IPS-NIHi11 (cell line): Measurements from ENCODE around the gene TNFSF13B.
"Not testable (repeated sequence)": the region's sequence is repeated elsewhere in the genome, so short reads cannot be mapped to it uniquely, and the experiment has no call there.

Source experiments
- DNase-seq: peaks from one replicate; pipeline ENCODE4 v3.0.0; 2012; ENCODE audit warnings: mixed read lengths, low spot score

The TNFSF13B gene

DNA sequence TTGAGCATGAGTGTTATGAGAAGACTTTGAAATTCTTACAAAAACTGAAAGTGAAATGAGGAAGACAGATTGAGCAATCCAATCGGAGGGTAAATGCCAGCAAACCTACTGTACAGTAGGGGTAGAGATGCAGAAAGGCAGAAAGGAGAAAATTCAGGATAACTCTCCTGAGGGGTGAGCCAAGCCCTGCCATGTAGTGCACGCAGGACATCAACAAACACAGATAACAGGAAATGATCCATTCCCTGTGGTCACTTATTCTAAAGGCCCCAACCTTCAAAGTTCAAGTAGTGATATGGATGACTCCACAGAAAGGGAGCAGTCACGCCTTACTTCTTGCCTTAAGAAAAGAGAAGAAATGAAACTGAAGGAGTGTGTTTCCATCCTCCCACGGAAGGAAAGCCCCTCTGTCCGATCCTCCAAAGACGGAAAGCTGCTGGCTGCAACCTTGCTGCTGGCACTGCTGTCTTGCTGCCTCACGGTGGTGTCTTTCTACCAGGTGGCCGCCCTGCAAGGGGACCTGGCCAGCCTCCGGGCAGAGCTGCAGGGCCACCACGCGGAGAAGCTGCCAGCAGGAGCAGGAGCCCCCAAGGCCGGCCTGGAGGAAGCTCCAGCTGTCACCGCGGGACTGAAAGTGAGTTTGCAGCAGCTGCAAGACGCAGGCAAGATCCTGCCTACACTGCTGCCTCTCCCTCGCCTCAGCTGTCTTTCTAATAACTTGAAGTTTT, at the start of gene TNFSF13B:
Gene TNFSF13B, plus strand, starts transcription at position 118 of the 728 bp plus-strand sequence. Its CDS starts 178 bp downstream, at position 296.
- DNase-seq = peak; percentile 23

DNA sequence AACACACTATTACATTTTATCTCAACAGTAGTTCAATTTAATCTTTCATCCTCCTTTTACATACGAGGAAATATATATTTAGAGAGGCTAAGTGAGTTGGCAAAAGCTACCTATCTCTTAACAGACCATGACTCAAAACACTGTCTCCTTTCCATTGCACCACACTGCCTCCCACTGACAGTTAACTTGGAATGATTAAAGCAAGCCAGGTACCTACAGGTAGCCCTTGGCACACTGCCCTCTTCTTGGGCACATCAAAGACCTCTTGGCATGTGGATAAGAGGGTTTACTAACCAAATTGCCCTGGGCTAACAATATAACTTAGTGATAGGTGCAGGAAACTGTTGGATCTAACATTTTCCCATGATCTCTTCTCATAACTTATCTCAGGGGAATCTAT, 49.5 kb upstream of the TNFSF13B start:
- no peak for DNase-seq

- DNase-seq = no peak
Measured at GRCh38 chr13:108223687-108224503, 45.6 kb upstream of the TNFSF13B start.

DNA sequence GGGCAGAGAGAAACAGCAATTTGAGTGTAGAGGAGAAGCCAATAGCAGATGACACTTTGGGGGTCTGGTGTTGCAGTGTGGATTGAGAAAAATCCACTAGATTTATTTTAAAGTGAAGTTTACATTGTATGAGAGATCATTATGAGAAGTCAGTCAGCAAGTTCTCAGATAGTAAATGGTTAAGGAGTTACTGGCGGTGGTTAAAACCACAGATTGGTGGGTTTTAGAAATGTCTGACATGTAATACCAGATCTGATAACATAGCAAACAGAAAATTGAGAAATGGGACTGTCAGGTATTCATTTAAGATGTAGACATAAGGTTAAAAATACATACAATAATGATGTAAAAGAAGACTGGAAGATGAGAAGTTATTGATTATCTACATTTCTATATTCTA, 44.1 kb upstream of the TNFSF13B start:
- no peak for DNase-seq

- DNase-seq = no peak
Measured at GRCh38 chr13:108226184-108226583, 43.3 kb upstream of the TNFSF13B start.

DNA sequence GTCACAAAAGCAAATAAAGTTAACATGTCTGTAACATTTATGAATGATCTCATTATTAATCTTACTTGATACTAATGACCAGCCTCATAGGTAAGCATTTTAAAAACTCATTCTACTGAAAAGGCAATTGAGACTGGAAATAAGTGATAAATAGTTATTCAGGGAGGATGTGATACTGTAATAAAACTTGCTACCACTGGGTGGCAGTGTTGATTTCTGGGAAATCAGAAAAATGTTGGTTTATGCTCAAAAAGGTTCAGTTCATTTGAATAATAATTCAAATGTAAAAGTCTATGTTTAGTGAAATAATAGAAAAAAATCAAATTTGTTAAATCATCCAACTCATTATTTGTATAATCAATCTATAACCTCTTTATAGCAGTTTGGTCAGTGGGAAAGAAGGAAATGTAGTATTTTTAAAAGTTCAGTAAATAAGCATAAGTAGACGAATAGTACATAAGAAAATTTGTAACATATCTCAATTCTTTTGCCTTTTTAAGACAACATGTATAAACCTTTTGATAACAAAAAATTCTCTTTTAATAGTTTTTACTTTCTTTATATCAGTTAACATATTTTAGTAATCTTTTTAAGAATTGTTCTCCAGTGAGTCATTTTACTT, 41.8 kb upstream of the TNFSF13B start:
- no peak for DNase-seq

GRCh38 chr13:108230377-108230776, 39.1 kb upstream of the TNFSF13B start:
- no peak for DNase-seq

- DNase-seq = no peak
Measured at GRCh38 chr13:108249150-108249549, 20.4 kb upstream of the TNFSF13B start.

DNA sequence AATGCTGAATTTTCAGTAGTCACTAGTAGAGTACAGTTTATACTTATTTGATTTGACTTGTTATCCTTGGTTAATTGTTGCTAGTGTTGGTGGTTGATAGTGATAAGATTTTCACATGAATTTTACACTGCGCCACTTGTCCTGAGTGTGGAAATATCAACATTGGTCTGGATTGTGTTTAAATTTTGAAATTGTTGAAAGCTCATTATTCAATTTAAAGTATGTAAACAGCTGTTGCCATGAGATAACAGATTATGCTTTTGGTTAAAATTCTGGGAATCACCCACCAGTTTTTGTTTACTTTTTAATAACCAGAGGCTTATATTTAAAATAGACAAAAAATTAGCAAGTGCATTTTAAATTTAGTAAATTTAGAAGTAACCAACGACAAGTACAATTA, 12.3 kb upstream of the TNFSF13B start:
- no peak for DNase-seq

GRCh38 chr13:108263621-108264355, 5.7 kb upstream of the TNFSF13B start:
- DNase-seq = no peak

- DNase-seq = no peak
Measured at GRCh38 chr13:108266321-108266990, 3.1 kb upstream of the TNFSF13B start.

GRCh38 chr13:108267347-108267746, 2.2 kb upstream of the TNFSF13B start:
- no peak for DNase-seq

DNA sequence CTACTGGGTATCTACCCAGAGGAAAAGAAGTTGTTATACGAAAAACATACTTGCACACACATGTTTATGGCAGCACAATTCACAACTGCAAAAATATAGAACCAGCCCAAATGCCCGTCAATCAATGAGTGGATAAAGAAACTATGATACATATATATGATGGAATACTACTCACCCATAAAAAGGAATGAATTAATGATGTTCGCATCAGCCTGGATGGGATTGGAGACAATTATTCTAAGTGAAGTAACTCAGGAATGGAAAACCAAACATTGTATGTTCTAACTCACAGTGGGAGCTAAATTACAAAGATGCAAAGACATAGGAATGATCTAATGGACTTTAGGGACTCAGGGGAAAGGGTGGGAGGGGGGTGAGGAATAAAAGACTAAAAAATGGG, 1.7 kb upstream of the TNFSF13B start:
- not testable (repeated sequence) for DNase-seq

- no peak for DNase-seq
Measured at GRCh38 chr13:108268466-108269112, 929 bp upstream of the TNFSF13B start.

- no peak for DNase-seq
Measured at GRCh38 chr13:108270442-108270841, 924 bp downstream of the TNFSF13B start.

- no peak for DNase-seq
Measured at GRCh38 chr13:108272333-108272732, 2.8 kb downstream of the TNFSF13B start.

GRCh38 chr13:108273429-108274118, 4.1 kb downstream of the TNFSF13B start:
- DNase-seq = no peak

- no peak for DNase-seq
Measured at GRCh38 chr13:108274718-108275117, 5.2 kb downstream of the TNFSF13B start.

DNA sequence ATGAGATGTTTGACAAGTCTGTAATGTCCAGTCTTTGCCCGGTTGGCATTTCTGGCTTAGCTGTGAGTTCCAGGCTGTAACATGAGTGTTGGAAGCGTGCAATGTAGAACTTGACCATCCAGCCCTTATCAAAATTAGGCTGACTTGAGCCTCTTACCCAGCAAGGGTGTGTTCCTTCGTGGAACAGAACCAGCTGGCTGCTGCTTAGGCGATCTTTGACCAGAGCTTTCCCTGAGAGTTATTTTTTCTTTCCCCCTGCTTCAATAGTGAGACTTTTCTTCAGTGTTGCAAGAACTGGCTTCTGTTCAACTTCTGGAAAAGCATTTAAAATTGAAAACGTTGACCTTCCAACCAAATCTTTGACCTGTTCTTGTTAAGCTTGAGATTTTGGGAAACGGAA, 6.5 kb downstream of the TNFSF13B start:
- DNase-seq = no peak

GRCh38 chr13:108278466-108278865, 8.9 kb downstream of the TNFSF13B start:
- no peak for DNase-seq
